Chondrocyte (in vitro differentiated cells): ENCODE results near the gene PARD3B. TPM values are rescaled to one million over a fixed set of nuclear protein-coding genes. Genes with fewer than 3 reads are reported as not detected.

Experiments
- DNase-seq: peaks from one replicate; pipeline ENCODE4 v3.0.0; 2021; ENCODE audit warnings: mixed read lengths, low spot score
- H3K27ac Mint-ChIP-seq: one replicate; pipeline ENCODE4 v1.8.0; 2021; ENCODE audit warnings: mild to moderate bottlenecking, moderate library complexity, mixed read lengths; ENCODE audit not compliant: unreplicated experiment
- H3K27me3 Mint-ChIP-seq: 2 replicates; pipeline ENCODE4 v1.8.0; 2021; ENCODE audit warnings: low read depth, mixed read lengths
- H3K36me3 Mint-ChIP-seq: 2 replicates; pipeline ENCODE4 v1.8.0; 2021; ENCODE audit warnings: low read depth, mixed read lengths
- H3K4me1 Mint-ChIP-seq: 2 replicates; pipeline ENCODE4 v1.8.0; 2021; ENCODE audit warnings: low read depth, mild to moderate bottlenecking, mixed read lengths
- H3K4me3 Mint-ChIP-seq: one replicate; pipeline ENCODE4 v1.8.0; 2021; ENCODE audit warnings: mild to moderate bottlenecking, moderate library complexity, mixed read lengths; ENCODE audit not compliant: unreplicated experiment
- H3K9me3 Mint-ChIP-seq: 2 replicates; pipeline ENCODE4 v1.8.0; 2021; ENCODE audit warnings: low read depth, mixed read lengths
- CTCF ChIP-seq: fragments of 200-600 bp; sonication (generic); IDR thresholded peaks from 2 replicates; pipeline ENCODE4 v1.5.0; 2021; ENCODE audit warnings: antibody characterized with exemption, mild to moderate bottlenecking, moderate library complexity
- total RNA-seq: library from RNA; stranded (reverse); gene quantifications from 3 replicates; pipeline ENCODE4 v1.2.1, GENCODE V29; 2021

The PARD3B gene
- total RNA-seq, 1 donor from 2014 or later, result 24.9 TPM

DNA sequence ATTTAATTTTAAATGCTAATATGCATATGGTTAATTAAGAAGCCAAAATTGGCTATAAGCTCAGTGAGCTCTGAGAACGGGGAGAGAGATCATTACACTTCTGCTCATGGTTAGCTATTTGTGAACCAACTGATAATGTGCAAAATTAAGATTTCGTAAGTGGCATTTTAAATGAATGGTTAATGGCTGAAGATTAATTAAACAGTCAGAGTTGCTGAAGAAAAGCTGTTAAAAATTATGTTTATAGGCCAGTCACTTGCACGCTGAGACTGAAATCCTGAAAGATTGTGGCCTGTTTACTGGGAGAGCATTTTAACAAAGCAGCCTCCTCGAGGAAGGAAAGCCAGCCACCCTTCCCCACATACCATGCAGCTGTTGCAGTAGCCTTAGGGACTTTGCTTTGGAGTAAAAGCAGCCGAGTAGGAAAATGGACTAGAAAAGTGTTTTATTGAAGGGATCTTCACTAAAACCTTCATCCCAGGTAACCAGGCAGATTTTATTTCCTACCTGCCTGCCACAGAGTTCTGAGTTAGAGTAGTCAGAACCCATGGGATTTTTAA, 918.3 kb downstream of the PARD3B start:
- Mint-ChIP-seq H3K4me3 (no peak overlapping the region), H3K27me3 (no peaks in the 10 kb centered on the region), H3K36me3 (no peaks in the 10 kb centered on the region), H3K27ac (no peak overlapping the region), H3K4me1 (no peaks in the 10 kb centered on the region), H3K9me3 (no peaks in the 10 kb centered on the region)
- DNase-seq, result no peak
- TF ChIP-seq CTCF, result no peak

DNA sequence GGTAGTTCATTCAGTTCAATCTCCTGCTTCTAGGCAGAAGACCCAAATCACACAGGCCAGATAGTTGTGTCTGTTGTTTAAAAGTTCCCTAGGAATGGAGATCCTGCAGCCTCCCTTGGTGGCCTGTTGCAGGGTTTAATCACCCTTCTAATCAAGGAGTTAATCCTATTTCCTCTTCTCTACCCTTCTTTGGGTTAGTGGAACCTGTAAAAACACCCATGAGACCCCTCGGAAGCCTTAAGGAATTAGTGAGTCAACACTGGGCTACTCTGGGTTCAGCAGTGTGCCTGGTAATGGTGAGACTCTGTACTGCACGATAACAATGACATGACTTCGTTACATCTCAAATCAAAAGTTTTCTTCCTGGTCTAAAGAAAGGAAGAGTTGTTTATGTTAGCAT, 919.4 kb downstream of the PARD3B start:
- Mint-ChIP-seq H3K27me3 (no peaks in the 10 kb centered on the region), H3K9me3 (no peaks in the 10 kb centered on the region), H3K36me3 (no peaks in the 10 kb centered on the region), H3K4me1 (no peaks in the 10 kb centered on the region), H3K27ac (no peak overlapping the region), H3K4me3 (no peak overlapping the region)
- no peak for DNase-seq
- TF ChIP-seq CTCF, result no peak

- Mint-ChIP-seq H3K4me3 (no peak overlapping the region), H3K4me1 (no peaks in the 10 kb centered on the region), H3K27me3 (no peaks in the 10 kb centered on the region), H3K36me3 (no peaks in the 10 kb centered on the region), H3K9me3 (no peaks in the 10 kb centered on the region), H3K27ac (no peak overlapping the region)
- no peak for DNase-seq
- TF ChIP-seq CTCF, result no peak
Observed at GRCh38 chr2:205465791-205466190, 920.5 kb downstream of the PARD3B start.

- Mint-ChIP-seq H3K27me3 (no peaks in the 10 kb centered on the region), H3K4me1 (peaks cover 9% of the 10 kb centered on the region), H3K36me3 (no peaks in the 10 kb centered on the region), H3K9me3 (no peaks in the 10 kb centered on the region), H3K4me3 (no peak overlapping the region), H3K27ac (no peak overlapping the region)
- no peak for DNase-seq
- TF ChIP-seq CTCF, result no peak
Observed at GRCh38 chr2:205471776-205472175, 926.5 kb downstream of the PARD3B start.

DNA sequence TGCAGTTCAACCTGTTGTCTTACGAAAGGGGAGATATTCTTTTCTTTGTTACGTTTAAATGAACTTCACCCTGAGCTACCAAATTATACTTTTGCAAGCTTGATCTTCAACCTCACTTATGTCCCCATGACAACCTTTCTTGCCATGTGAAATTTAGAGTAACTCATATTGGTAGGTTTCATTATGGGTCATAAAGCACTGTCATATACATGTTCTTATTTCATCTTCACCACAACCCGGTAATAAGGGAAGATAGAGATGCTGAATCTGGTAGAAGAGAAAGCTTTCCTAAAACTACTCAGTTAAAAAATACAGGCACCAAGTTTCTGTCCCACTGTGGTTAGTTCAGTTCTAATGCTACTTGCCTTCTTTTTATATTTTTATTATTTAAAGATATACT, 928.5 kb downstream of the PARD3B start:
- H3K9me3 Mint-ChIP-seq, result no peaks in the 10 kb centered on the region
- H3K4me3 Mint-ChIP-seq, result no peak overlapping the region
- DNase-seq, result no peak
- H3K36me3 Mint-ChIP-seq, result no peaks in the 10 kb centered on the region
- no peak for TF ChIP-seq CTCF
- H3K4me1 Mint-ChIP-seq, result peaks cover 18% of the 10 kb centered on the region
- no peak overlapping the region for H3K27ac Mint-ChIP-seq
- no peaks in the 10 kb centered on the region for H3K27me3 Mint-ChIP-seq
